ENCODE measurements around the gene B3GNT9.

DNA sequence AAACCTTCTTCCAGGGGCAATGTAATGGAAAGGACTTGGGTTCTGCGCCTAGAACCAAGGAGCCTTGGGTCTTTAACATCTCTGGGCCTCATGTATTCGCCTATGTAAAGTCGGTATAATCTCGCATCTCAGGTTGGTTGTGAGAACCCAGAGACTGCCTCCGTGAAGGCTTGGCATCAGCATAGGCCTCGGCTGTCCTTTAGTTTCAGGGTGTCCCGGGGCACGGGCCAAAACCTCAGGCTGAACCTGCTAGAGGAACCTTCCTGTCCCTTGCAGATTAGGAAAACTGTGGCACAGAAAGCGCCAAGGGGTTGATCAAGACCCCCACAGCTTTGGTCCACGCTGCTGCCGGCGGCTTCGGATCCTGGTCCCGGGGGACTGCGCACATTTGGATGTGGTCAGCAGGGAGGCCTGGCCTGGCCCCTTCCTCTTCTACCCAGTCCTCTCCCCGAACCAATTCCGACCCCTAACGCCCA lies 41.8 kb downstream of the B3GNT9 start:
- no peak for TF ChIP-seq POLR2A (IDR thresholded peaks at IDR 0.05)
- TF ChIP-seq CTCF (IDR thresholded peaks at IDR 0.05) = no peak
